CD4-positive, alpha-beta T cell treated with Interleukin-15 for 4 hours (primary cell): ENCODE measurements around the gene FIGNL2.
"Not testable (repeated sequence)": the region's sequence is repeated elsewhere in the genome, so short reads cannot be mapped to it uniquely, and the experiment has no call there.

Experiments used
- DNase-seq: peaks from one replicate; pipeline ENCODE4 v3.0.0-alpha.2; 2020; ENCODE audit warnings: low spot score

Gene FIGNL2

GRCh38 chr12:51817027-51817953 lies 31.2 kb downstream of the FIGNL2 start:
- no peak for DNase-seq

DNA sequence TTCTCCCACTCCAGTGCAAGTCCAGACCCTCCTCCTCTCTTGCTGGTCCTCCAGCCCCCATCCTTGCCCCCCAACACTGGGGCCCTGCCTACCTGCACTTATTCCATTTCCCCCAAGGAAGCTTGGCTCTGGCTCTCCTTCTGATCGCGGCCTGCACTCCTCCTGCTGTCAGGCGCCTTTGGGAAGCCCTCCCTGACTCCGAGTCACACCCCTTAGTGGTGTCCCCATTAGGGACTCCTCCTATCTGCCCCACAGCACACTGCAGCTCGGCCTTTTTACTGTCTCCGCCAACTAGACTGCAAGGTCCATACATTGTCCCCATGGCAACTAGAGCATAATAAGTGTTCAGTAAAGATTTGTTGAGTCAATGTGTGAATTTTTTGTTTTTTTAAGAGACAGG lies 32.9 kb downstream of the FIGNL2 start:
- DNase-seq = no peak

DNA sequence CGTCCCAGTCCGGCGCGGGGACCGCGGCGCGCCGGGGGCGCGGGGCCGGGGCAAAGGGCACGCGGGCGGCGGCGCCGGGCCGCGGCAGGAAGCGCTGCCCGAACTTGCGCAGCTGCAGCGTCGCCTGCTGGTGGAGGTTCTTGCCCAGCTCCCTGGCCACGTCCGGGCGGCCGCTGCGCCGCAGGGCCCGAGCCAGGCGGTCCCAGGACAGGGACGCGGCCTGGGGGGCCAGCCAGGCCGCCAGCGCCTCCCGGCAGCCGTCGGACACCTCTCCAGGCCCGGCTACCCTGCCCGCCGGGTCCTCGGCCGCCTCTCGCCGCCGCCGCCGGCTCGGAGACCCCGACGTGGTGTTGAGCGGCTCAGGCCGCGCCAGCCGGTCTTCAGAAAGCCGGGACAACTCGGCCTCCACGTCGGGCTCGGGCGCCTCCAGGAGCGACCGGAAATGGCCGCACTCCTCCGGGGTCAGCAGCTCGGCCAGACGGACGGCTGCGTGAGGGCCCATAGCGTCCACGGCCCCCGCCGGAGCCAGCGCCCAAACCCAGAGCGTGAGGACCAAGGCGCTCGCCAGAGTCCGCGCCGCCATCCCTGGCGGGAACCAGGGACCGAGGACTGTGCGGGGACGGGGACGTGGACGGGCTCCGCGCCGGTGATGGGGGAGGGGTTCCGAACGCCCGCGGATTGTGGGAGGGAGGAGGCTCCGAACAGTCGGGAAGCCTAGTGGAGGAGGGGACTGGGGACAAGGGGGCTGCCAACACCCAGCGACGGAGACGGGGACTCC lies 34.0 kb downstream of the FIGNL2 start:
- DNase-seq = peak; percentile 67

DNA sequence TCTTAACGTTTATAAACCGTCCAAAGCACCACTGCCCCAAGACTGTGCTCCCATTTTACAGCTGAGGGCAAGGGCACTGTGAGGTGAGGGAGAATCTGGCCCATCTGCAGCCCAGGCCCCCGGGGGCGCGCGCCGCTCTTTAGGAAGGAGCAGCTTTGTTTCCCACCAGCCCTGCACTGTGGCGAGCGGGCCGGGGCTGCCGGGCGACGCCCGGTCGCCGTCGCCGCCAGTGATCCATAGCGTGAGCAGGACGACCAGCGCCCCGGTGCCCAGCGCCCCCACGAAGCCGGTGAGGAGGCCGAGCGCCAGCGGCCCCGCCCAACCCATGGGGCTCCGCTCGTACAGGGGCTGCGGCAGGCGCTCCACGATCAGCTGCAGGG lies 34.6 kb downstream of the FIGNL2 start:
- no peak for DNase-seq

DNA sequence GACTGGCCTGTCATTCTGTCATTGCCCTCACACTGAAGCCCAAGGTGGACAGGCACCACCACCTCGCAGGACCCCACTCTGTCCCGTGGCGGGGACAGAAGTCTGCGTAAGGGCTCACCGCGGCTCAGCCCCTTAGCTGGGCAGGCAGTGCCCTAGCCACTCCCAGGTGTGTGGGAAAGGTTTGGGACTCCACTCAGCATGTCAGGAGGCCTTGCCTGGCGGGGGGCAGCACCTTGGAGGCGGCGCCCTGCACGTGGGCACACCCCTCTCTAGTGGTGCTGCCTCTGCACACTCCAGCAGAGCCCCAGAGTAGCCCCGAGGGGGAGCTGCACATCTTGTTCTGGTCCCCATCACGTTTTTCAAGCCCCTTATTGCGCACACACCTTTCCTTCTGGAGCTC lies 35.6 kb downstream of the FIGNL2 start:
- DNase-seq = no peak

DNA sequence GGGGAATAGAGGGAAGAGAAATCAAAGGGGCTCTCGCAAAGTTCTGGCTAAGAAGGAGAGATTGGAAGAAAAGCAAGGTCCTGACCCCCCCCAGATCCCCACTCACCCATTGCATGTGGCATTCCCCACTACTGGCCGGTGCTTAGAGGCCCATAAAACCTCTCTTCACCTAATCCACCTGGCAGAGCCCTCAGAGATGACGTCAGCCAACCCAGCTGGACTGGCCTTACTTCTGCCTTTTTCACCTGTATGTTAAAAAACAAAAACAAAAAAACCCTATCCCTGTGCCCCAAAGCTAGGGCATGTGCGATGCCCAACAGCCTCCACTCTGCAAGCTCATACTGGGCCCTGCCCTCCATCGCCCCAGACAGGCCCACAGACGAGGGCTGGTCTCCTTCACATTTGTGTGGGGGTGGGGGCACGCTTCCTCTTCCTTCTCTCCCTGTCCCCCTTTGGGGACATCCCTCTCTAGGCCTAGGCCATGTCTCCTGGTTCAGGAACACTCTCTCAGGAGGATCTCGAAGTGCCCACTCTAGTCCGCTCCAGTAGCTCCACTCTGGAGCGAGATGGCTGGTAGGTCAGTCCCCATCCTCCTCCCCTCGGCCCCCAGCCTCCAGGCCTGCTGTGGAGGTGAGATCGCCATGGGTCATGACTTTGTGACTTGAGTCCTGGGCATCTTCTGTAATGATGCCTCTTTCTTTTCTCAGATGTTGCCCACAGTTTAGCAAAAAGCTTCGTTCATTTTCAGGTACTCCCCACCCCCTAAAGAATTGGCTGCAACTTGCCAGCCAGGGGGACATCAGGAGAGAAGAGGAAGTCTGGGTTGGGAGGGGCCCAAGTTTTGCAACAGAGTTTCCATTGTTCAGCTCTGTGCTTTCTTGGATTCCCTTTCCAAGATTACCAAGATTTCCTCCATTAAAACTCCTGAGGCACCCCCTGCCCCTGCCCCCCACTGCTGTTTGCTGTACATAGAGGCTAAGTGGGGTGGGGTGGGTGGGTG lies 37.0 kb downstream of the FIGNL2 start:
- no peak for DNase-seq

- no peak for DNase-seq
Measured at GRCh38 chr12:51809193-51809592, 39.3 kb downstream of the FIGNL2 start.

GRCh38 chr12:51806896-51807295 lies 41.6 kb downstream of the FIGNL2 start:
- DNase-seq = no peak

GRCh38 chr12:51801027-51801426 lies 47.5 kb downstream of the FIGNL2 start:
- no peak for DNase-seq

DNA sequence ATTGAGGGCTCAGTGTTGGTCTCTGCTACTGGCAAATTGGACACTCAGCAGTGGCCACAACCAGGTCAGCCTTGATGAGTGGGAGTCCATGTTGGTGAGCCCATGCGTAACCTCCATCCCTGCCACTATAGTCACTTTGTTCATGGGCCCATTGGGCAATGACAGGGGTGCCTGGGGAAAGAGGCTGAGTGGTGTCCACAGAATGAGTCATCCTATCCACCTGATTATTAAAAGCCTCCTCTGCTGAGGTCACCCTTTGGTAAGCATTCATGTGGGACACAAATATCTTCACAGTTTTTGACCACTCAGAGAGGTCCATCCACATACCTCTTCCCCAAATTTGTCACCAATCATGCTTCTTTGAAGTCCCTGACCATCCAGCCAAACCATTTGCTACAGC lies 50.0 kb downstream of the FIGNL2 start:
- DNase-seq = no peak

DNA sequence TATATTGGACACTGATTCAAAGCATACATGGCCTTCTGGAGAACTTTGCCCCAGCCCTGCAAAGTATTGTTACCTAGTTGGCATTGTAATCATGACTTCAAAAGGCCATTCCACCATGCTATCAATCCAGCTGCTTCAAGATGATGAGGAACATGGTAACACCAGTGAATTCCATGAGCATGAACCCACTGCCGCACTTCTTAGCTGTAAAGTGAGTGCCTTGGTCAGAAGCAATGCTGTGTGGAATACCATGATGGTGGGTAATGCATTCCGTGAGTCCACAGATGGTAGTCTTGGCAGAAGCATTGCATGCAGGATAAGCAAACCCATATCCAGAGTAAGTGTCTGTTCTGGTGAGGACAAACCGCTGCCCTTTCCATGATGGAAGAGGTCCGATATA lies 50.5 kb downstream of the FIGNL2 start:
- DNase-seq = not testable (repeated sequence)

GRCh38 chr12:51797301-51797700 lies 51.2 kb downstream of the FIGNL2 start:
- no peak for DNase-seq

- no peak for DNase-seq
Measured at GRCh38 chr12:51793201-51793600, 55.3 kb downstream of the FIGNL2 start.

DNA sequence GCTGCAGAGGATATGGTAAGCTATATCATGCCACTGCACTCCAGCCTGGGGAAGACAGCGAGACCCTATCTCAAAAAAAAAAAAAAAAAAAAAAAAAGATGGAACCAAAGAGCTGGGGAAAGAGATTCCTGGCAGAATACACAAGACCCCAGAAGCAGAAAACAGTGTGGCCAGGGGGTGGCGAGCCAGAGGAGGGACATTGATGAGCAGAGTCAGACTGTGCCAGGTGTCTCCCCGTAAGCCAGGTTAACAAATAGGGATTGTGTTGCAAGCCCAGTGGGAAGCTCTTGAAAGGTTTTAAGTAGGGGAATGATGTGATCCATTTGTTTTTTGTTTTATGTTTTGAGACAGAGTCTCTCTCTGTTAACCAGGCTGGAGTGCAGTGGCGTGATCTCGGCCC lies 56.1 kb downstream of the FIGNL2 start:
- DNase-seq = no peak

DNA sequence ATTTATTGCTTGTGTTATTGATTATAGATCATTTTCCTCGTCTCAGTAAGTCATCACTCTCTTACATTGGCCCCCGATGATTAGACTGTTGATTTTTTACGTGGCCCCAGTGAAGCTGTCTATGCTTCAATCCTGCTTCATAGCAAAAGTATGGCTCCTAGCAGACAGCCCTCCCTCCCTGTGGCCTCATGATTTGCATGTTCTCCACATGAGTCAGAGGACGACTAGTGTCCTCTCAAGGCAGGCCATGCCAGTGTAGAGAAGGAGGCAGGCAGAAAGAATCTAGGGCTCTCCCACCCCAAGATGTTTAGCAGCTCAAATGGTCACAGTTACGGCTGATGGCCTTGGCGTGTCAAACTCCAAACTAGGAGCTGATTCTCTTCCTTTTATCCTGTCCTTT lies 59.6 kb downstream of the FIGNL2 start:
- no peak for DNase-seq

GRCh38 chr12:51785906-51786305 lies 62.6 kb downstream of the FIGNL2 start:
- no peak for DNase-seq

DNA sequence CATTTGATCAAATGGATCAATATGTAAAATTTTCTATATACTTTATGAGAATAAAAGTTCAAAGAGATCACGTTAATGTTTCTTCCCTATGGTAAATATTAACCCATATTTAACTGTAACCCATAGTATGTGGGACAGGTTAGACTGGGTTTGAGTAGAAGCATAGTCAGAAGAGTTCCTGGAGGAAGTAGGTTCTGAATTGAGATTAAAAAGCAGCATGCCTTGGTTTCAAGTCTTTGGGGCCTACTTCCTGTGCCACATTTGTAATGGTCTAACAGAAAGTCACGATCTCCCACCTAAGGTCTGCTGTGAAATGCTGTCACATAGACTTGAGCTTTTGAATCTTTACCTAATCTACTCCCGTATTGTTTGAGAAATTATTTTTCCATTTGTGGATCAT lies 63.8 kb downstream of the FIGNL2 start:
- DNase-seq = no peak

GRCh38 chr12:51779876-51780275 lies 68.6 kb downstream of the FIGNL2 start:
- DNase-seq = no peak

GRCh38 chr12:51777973-51778372 lies 70.5 kb downstream of the FIGNL2 start:
- no peak for DNase-seq

DNA sequence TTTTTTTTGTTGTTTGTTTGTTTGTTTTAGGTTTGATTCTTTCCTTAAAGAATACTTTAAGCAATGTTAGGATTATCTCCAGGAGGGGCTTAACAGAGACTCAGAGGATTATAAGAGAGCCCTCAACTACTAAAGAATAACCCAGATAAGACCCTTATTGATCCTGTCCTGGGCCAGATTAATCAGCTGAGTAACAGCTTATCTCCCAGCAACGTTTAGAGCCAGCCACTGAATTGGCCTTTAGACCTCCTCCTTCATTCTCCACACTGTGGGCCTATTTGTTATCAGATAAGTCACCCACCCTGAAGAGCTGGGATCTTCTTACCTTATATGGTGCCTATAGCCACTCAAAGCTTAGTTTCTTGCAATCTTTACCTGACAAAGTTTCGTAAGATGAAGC lies 71.1 kb downstream of the FIGNL2 start:
- no peak for DNase-seq

DNA sequence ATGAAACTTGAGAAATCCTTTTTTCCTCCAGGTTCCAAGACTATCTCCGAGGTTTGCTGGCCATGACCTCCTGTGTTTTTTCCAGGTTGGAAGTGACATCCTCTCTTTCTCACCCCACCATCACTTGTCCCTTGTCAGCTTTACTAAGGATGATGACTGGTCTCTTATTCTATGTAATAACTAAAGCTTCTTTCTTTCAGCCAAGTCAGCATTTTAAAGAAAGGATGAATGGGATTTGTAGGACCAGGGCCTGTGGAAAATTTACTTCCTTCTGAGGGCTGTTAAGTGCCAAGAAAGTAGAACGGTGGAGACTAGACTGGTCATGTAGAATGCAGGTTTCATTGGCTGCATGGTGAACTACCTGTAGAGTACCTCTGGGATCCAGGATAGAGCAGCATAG lies 73.6 kb downstream of the FIGNL2 start:
- no peak for DNase-seq
